Activated T-helper 1 cell treated with anti-CD3 and anti-CD28 coated beads, Interleukin-2, amount 50 U/mL, for 16 hours (primary cell): Measurements from ENCODE around the gene CNOT10.
"Not testable (repeated sequence)": the region's sequence is repeated elsewhere in the genome, so short reads cannot be mapped to it uniquely, and the experiment has no call there.

ENCODE experiments used
- DNase-seq, 2 donors: peaks; one replicate each; pipeline ENCODE4 v3.0.0-alpha.2; 2020; ENCODE audit warnings: low read depth in 1 of 2, low spot score in 1 of 2

Gene CNOT10

GRCh38 chr3:32686713-32687112 lies 1.7 kb downstream of the CNOT10 start:
- DNase-seq, result no peak

- no peak for DNase-seq
Measured at GRCh38 chr3:32691847-32692246, 6.9 kb downstream of the CNOT10 start.

- DNase-seq, result no peak
Measured at GRCh38 chr3:32696523-32696922, 11.5 kb downstream of the CNOT10 start.

- DNase-seq, result no peak
Measured at GRCh38 chr3:32698506-32698905, 13.5 kb downstream of the CNOT10 start.

- no peak for DNase-seq
Measured at GRCh38 chr3:32699429-32699828, 14.4 kb downstream of the CNOT10 start.

GRCh38 chr3:32700244-32700643 lies 15.3 kb downstream of the CNOT10 start:
- DNase-seq, result no peak

GRCh38 chr3:32703491-32703972 lies 18.5 kb downstream of the CNOT10 start:
- DNase-seq, result no peak

GRCh38 chr3:32705232-32705631 lies 20.2 kb downstream of the CNOT10 start:
- DNase-seq, result no peak

GRCh38 chr3:32706348-32707025 lies 21.5 kb downstream of the CNOT10 start:
- DNase-seq, result no peak

- no peak for DNase-seq
Measured at GRCh38 chr3:32707026-32707370, 22.0 kb downstream of the CNOT10 start.

- DNase-seq, result no peak
Measured at GRCh38 chr3:32708672-32709283, 23.8 kb downstream of the CNOT10 start.

- no peak for DNase-seq
Measured at GRCh38 chr3:32709346-32709745, 24.4 kb downstream of the CNOT10 start.

GRCh38 chr3:32712506-32713055 lies 27.6 kb downstream of the CNOT10 start:
- no peak for DNase-seq

- DNase-seq, result no peak
Measured at GRCh38 chr3:32713181-32713580, 28.2 kb downstream of the CNOT10 start.

- DNase-seq, result no peak
Measured at GRCh38 chr3:32719335-32719734, 34.3 kb downstream of the CNOT10 start.

GRCh38 chr3:32719931-32720330 lies 34.9 kb downstream of the CNOT10 start:
- DNase-seq, result no peak

- no peak for DNase-seq
Measured at GRCh38 chr3:32725721-32726120, 40.7 kb downstream of the CNOT10 start.

GRCh38 chr3:32733631-32734229 lies 48.7 kb downstream of the CNOT10 start:
- no peak for DNase-seq

- DNase-seq, result no peak
Measured at GRCh38 chr3:32734756-32735155, 49.8 kb downstream of the CNOT10 start.

GRCh38 chr3:32743470-32743869 lies 58.5 kb downstream of the CNOT10 start:
- not testable (repeated sequence) for DNase-seq

- DNase-seq, result no peak
Measured at GRCh38 chr3:32743934-32744333, 58.9 kb downstream of the CNOT10 start.

- DNase-seq, result no peak
Measured at GRCh38 chr3:32751377-32751776, 66.4 kb downstream of the CNOT10 start.
